ENCODE measurements around the gene TSPAN16. TPM values are rescaled to one million over a fixed set of nuclear protein-coding genes. Genes with fewer than 3 reads are reported as not detected.
A peak's percentile ranks its signal among the peaks of the same experiment; 100 is the strongest.

TSPAN16 gene
- total RNA-seq, 2 donors from 2014 or later: not detected

GRCh38 chr19:11279505-11280236, 16.3 kb upstream of the TSPAN16 start:
- Mint-ChIP-seq H3K4me1 (peaks cover 7% of the 10 kb centered on the region), H3K27me3 (peaks cover 14% of the 10 kb centered on the region), H3K27ac (no peak overlapping the region), H3K4me3 (peak overlapping the region; percentile 0), H3K36me3 (ENCODE audit: low read depth) (no peaks in the 10 kb centered on the region)
- DNase-seq: peak in 2 of 3 donors; percentile 29 to 32
- ATAC-seq: peak; percentile 94
- no peaks in the 10 kb centered on the region for H3K9me3 ChIP-seq (ENCODE audit: control insufficient read depth, low read length, poor library complexity, severe bottlenecking)

- H3K36me3 Mint-ChIP-seq (ENCODE audit: low read depth): no peaks in the 10 kb centered on the region
- ATAC-seq: no peak
- DNase-seq: no peak
- no peaks in the 10 kb centered on the region for H3K9me3 ChIP-seq (ENCODE audit: control insufficient read depth, low read length, poor library complexity, severe bottlenecking)
- no peak overlapping the region for H3K4me3 Mint-ChIP-seq
- H3K27ac Mint-ChIP-seq: no peak overlapping the region
- H3K27me3 Mint-ChIP-seq: peaks cover 7% of the 10 kb centered on the region
- H3K4me1 Mint-ChIP-seq: peaks cover 7% of the 10 kb centered on the region
These were observed 14.5 kb upstream of the TSPAN16 start for GRCh38 chr19:11281356-11282049.

- Mint-ChIP-seq H3K27me3 (peaks cover 15% of the 10 kb centered on the region), H3K4me1 (peaks cover 7% of the 10 kb centered on the region), H3K36me3 (ENCODE audit: low read depth) (no peaks in the 10 kb centered on the region), H3K27ac (no peak overlapping the region), H3K4me3 (no peak overlapping the region)
- DNase-seq: no peak
- no peaks in the 10 kb centered on the region for H3K9me3 ChIP-seq (ENCODE audit: control insufficient read depth, low read length, poor library complexity, severe bottlenecking)
- no peak for ATAC-seq
These were observed 11.4 kb upstream of the TSPAN16 start for GRCh38 chr19:11284515-11284914.

GRCh38 chr19:11286312-11286974, 9.5 kb upstream of the TSPAN16 start:
- Mint-ChIP-seq H3K4me1 (peaks cover 2% of the 10 kb centered on the region), H3K4me3 (no peak overlapping the region), H3K36me3 (ENCODE audit: low read depth) (no peaks in the 10 kb centered on the region), H3K27me3 (peaks cover 15% of the 10 kb centered on the region), H3K27ac (no peak overlapping the region)
- DNase-seq (no peak), ATAC-seq (no peak)
- no peaks in the 10 kb centered on the region for H3K9me3 ChIP-seq (ENCODE audit: control insufficient read depth, low read length, poor library complexity, severe bottlenecking)

- DNase-seq: no peak
- Mint-ChIP-seq H3K27ac (no peak overlapping the region), H3K36me3 (ENCODE audit: low read depth) (no peaks in the 10 kb centered on the region), H3K4me3 (no peak overlapping the region), H3K4me1 (no peaks in the 10 kb centered on the region), H3K27me3 (peaks cover 10% of the 10 kb centered on the region)
- H3K9me3 ChIP-seq (ENCODE audit: control insufficient read depth, low read length, poor library complexity, severe bottlenecking): no peaks in the 10 kb centered on the region
- no peak for ATAC-seq
These were observed 7.6 kb upstream of the TSPAN16 start for GRCh38 chr19:11288349-11288748.

GRCh38 chr19:11290256-11290655, 5.7 kb upstream of the TSPAN16 start:
- ATAC-seq (no peak), DNase-seq (no peak)
- peaks cover 6% of the 10 kb centered on the region for H3K4me1 Mint-ChIP-seq
- peaks cover 8% of the 10 kb centered on the region for H3K27me3 Mint-ChIP-seq
- H3K4me3 Mint-ChIP-seq: no peak overlapping the region
- H3K36me3 Mint-ChIP-seq (ENCODE audit: low read depth): no peaks in the 10 kb centered on the region
- no peak overlapping the region for H3K27ac Mint-ChIP-seq
- H3K9me3 ChIP-seq (ENCODE audit: control insufficient read depth, low read length, poor library complexity, severe bottlenecking): no peaks in the 10 kb centered on the region

- DNase-seq: no peak
These were observed 4.5 kb upstream of the TSPAN16 start for GRCh38 chr19:11291415-11291814.

GRCh38 chr19:11291991-11292390, 4.0 kb upstream of the TSPAN16 start:
- no peak for ATAC-seq
- peaks cover 6% of the 10 kb centered on the region for H3K4me1 Mint-ChIP-seq
- H3K36me3 Mint-ChIP-seq (ENCODE audit: low read depth): no peaks in the 10 kb centered on the region
- no peak overlapping the region for H3K4me3 Mint-ChIP-seq
- no peak for DNase-seq
- H3K9me3 ChIP-seq (ENCODE audit: control insufficient read depth, low read length, poor library complexity, severe bottlenecking): no peaks in the 10 kb centered on the region
- H3K27ac Mint-ChIP-seq: no peak overlapping the region
- peaks cover 10% of the 10 kb centered on the region for H3K27me3 Mint-ChIP-seq

More at GRCh38 chr19:11291415-11291814, 4.5 kb upstream of the TSPAN16 start:
- ATAC-seq: no peak
- Mint-ChIP-seq H3K27me3 (peaks cover 13% of the 10 kb centered on the region), H3K4me3 (no peak overlapping the region), H3K27ac (no peak overlapping the region), H3K36me3 (ENCODE audit: low read depth) (no peaks in the 10 kb centered on the region), H3K4me1 (peaks cover 6% of the 10 kb centered on the region)
- no peaks in the 10 kb centered on the region for H3K9me3 ChIP-seq (ENCODE audit: control insufficient read depth, low read length, poor library complexity, severe bottlenecking)

- Mint-ChIP-seq H3K4me1 (peaks cover 6% of the 10 kb centered on the region), H3K27me3 (peaks cover 13% of the 10 kb centered on the region), H3K36me3 (ENCODE audit: low read depth) (no peaks in the 10 kb centered on the region), H3K4me3 (peak overlapping the region; percentile 74), H3K27ac (no peak overlapping the region)
- DNase-seq: peak; percentile 66 to 82 (median 69)
- peak; percentile 96 for ATAC-seq
- H3K9me3 ChIP-seq (ENCODE audit: control insufficient read depth, low read length, poor library complexity, severe bottlenecking): no peaks in the 10 kb centered on the region
These were observed 2.2 kb upstream of the TSPAN16 start for GRCh38 chr19:11293433-11294389.

- Mint-ChIP-seq H3K4me1 (peaks cover 6% of the 10 kb centered on the region), H3K4me3 (no peak overlapping the region), H3K27me3 (peaks cover 21% of the 10 kb centered on the region), H3K36me3 (ENCODE audit: low read depth) (no peaks in the 10 kb centered on the region), H3K27ac (no peak overlapping the region)
- no peaks in the 10 kb centered on the region for H3K9me3 ChIP-seq (ENCODE audit: control insufficient read depth, low read length, poor library complexity, severe bottlenecking)
- ATAC-seq: no peak
- DNase-seq: no peak
These were observed 780 bp upstream of the TSPAN16 start for GRCh38 chr19:11295180-11295579.

- peaks cover 6% of the 10 kb centered on the region for H3K4me1 Mint-ChIP-seq
- ATAC-seq (no peak), DNase-seq (no peak)
- H3K27ac Mint-ChIP-seq: no peak overlapping the region
- no peaks in the 10 kb centered on the region for H3K36me3 Mint-ChIP-seq (ENCODE audit: low read depth)
- no peaks in the 10 kb centered on the region for H3K9me3 ChIP-seq (ENCODE audit: control insufficient read depth, low read length, poor library complexity, severe bottlenecking)
- no peak overlapping the region for H3K4me3 Mint-ChIP-seq
- H3K27me3 Mint-ChIP-seq: peaks cover 24% of the 10 kb centered on the region
These were observed 304 bp downstream of the TSPAN16 start for GRCh38 chr19:11296264-11296663.

GRCh38 chr19:11299946-11300810, 4.2 kb downstream of the TSPAN16 start:
- H3K4me1 Mint-ChIP-seq: peaks cover 4% of the 10 kb centered on the region
- H3K9me3 ChIP-seq (ENCODE audit: control insufficient read depth, low read length, poor library complexity, severe bottlenecking): no peaks in the 10 kb centered on the region
- H3K27me3 Mint-ChIP-seq: peaks cover 35% of the 10 kb centered on the region
- H3K4me3 Mint-ChIP-seq: no peak overlapping the region
- peaks cover 3% of the 10 kb centered on the region for H3K36me3 Mint-ChIP-seq (ENCODE audit: low read depth)
- no peak overlapping the region for H3K27ac Mint-ChIP-seq
- ATAC-seq: no peak
- no peak for DNase-seq

Data from T-helper 17 cell (primary cell).